GM12874 (cell line): ENCODE measurements around the gene LETM1.

Experiments used
- TF ChIP-seq, protein P1 (sequence below): IDR thresholded peaks from 2 replicates; pipeline ENCODE4 v1.5.1; 2011; ENCODE audit warnings: low read depth, mild to moderate bottlenecking, control low read depth, low read length, moderate library complexity; ENCODE audit not compliant: insufficient read depth

The LETM1 gene

DNA sequence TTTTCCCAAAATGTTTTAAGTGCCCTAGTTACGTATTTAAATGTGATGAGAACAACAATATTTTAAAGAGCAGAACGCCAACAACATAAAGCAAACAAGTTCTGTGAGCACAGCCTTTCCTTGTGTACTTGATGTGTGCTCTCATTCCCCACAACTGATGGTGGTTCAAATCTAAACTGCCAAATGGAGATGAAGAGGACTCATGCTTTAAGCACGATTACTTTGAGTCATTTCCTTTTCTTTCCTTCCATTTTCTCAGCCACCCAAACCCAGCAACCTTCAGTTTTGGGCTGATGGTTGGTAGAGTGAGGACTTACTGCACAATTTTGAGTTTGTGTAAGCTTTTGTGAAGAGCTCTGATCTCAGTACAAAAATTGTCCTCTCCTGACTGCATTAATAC, 16.9 kb upstream of the LETM1 start:
- TF ChIP-seq, protein P1, sequence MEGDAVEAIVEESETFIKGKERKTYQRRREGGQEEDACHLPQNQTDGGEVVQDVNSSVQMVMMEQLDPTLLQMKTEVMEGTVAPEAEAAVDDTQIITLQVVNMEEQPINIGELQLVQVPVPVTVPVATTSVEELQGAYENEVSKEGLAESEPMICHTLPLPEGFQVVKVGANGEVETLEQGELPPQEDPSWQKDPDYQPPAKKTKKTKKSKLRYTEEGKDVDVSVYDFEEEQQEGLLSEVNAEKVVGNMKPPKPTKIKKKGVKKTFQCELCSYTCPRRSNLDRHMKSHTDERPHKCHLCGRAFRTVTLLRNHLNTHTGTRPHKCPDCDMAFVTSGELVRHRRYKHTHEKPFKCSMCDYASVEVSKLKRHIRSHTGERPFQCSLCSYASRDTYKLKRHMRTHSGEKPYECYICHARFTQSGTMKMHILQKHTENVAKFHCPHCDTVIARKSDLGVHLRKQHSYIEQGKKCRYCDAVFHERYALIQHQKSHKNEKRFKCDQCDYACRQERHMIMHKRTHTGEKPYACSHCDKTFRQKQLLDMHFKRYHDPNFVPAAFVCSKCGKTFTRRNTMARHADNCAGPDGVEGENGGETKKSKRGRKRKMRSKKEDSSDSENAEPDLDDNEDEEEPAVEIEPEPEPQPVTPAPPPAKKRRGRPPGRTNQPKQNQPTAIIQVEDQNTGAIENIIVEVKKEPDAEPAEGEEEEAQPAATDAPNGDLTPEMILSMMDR: no peak

DNA sequence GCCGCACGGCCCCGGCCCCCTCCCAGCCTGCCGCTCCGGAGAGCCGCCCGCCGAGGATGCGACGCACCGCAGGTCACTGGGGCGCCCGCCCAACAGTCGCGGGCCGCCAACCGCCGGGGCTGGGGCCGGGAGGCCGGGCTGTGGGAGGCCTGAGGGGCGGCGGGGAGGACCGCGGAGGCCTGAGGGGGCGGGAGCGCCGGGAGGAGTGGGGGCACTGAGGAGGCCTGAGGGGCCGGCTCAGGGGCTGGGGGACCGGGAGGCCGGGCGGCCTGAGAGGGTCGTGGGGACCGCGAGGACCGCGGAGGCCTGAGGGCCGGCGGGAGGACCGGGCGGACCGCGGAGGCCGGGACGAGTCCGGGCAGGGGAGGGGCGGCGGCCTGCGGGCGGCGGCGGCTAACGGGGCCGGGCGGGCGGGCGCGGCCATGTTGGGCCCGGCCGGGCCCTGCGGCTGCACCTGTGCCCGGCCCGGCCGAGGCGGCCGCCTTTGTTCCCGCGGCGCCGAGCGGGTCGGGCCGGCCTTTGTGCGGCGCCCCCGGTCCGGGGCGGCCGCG, 15.6 kb upstream of the LETM1 start:
- TF ChIP-seq, protein P1: no peak

DNA sequence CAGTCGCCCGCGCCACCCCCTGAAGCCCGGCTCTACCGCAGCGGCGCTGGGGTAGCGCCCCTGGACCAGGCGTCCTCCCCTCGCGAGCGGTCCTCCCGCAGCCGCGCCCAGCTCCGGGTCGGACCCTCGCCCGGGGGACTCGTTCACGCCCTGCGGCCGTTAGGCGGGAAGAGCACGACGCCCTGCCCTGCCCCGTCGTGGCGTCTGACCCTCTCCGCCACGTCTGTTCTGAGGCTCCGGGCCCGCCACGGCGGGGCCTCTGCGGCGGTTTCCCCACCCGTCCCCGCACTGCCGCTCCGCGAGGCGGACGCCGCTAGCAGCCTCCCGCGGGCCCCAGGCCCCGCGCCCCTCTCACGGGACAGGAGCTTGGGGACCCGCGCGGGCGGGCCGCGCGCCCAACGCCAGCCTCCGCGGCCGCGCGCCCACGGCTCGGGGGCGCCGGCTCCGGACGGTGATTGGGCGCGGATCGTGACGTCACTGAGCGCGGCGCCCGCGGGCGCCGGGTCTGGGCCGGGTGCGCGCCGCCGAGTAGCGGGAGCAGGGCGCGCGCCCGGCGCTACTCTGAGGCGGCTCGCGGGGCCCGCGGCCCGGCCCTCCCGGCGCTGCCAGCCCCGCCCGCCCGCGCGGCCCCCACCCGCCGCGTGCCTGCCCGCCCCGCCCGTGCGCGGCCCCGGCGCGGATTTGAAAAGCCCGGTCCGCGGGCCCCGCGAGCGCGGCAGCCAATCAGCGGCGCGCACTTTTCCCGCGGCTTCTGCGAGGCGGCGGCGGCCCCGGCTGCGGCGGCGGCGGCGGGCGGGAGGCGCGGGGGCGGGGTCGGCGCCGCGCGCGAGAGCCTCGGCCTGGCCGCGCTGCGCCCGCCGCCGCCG, 14.9 kb upstream of the LETM1 start, which contains the start of gene NSD2:
NSD2 (plus strand) TSS at position 816 of the 866 bp plus-strand sequence. CDS start 29,262 bp downstream, outside the sequence.
- TF ChIP-seq, protein P1: no peak

DNA sequence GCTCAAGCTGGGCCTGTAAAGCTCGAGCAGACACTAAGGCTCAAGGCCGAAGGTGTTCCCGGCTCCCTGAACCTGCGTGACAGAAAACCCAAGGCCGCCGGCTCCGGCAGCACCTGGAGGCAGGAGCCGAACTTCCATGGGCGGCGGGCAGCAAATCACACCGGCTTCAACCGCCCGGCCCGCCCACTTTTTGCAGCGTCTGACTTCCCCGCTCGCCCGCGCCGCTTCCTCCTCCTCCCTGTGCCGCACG, 14.3 kb upstream of the LETM1 start:
- TF ChIP-seq, protein P1: no peak

DNA sequence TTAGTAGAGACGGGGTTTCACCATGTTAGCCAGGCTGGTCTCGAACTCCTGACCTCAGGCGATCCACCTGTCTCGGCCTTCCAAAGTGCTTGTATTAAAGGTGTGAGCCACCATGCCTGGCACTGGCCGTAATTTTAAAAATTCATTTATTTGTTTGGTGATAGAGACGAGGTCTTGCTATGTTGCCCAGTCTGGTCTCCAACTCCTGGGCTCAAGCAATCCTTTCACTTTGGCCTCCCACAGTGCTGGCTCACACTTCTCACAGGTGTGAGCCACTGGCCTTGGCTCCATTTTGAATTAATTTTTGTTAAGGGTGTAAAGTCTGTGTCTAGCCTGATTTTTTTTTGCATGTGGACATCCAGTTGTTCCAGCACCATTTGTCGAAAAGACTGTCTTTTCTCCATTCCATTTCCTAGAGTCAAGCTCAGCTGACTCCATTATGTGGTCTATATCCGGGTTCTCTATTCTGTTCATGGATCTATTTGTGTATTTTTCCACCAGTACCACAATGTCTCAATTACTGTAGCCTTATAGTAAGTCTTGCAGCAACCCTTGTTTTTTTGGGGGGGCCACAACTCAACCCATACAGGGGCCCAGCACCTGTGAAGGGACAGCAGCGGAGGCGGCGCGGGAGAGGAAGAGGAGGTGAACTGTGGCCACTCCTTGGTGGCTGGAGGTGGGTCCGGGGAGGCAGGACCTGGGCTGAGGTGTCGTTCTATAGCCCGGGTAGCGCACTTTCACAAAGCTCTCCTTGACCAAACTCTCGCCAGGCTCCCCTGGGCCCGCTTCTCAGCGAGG, 13.8 kb upstream of the LETM1 start:
- TF ChIP-seq, protein P1: no peak

DNA sequence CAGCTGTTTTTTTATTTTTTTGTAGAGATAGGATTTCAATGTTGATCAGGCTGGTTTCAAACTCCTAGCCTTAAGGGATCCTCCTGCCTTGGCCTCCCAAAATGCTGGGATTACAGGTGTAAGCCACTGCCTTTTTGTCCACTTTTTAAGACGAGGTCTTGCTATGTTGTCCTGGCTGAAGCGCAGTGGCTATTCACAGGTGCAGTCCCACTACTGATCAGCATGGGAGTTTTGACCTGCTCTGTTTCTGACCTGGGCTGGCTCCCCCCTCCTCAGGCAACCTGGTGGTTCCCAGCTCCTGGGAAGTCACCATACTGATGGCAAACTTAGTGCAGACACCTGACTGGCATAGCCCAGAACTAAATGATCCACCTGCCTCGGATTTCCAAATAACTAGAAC, 13.0 kb upstream of the LETM1 start:
- TF ChIP-seq, protein P1: no peak

DNA sequence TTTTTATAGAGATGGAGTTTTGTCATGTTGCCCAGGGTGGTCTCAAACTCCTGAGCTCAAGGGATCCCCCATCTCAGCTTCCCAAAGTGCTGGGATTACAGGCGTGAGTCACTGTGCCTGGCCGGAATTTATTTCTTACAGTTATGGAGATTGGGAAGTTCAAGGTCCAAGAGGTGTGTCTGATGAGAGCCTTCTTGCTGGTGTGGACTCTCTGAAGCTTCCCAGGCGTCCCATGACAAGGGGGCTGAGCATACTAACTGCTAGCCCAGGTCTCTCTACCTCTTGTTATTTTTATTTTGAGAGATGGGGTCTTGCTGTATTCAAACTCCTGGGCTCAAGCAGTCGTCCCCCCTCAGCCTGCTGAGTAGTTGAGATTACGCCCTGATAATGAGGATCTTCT, 12.3 kb upstream of the LETM1 start:
- TF ChIP-seq, protein P1: no peak
